GM12891 (cell line): ENCODE results near the gene COMMD1.

Experiments used
- PAX5 ChIP-seq: IDR thresholded peaks from 2 replicates; pipeline ENCODE4 v1.6.1; 2011; ENCODE audit warnings: low read length, moderate library complexity, mild to moderate bottlenecking; ENCODE audit not compliant: insufficient read depth, severe bottlenecking
- POLR2A ChIP-seq: IDR thresholded peaks from 2 replicates; pipeline ENCODE4 v1.6.1; 2011; ENCODE audit warnings: low read depth, low read length, control low read depth
- POLR2AphosphoS5 ChIP-seq: IDR thresholded peaks from 2 replicates; pipeline ENCODE4 v1.6.1; 2011; ENCODE audit warnings: low read depth, low read length, control low read depth
- TAF1 ChIP-seq: IDR thresholded peaks from 2 replicates; pipeline ENCODE4 v1.6.1; 2011; ENCODE audit warnings: low read depth, low read length, control low read depth

GRCh38 chr2:61998426-61998825 lies 93.0 kb downstream of the COMMD1 start:
- TF ChIP-seq POLR2AphosphoS5 (no peak), POLR2A (no peak), PAX5 (no peak), TAF1 (no peak)
